Activated B cell treated with CpG ODN at 0.5 μM for 24 hours (primary cell): ENCODE results near the gene MME. TPM values are rescaled to one million over a fixed set of nuclear protein-coding genes. Genes with fewer than 3 reads are reported as not detected.

ENCODE experiments used
- ATAC-seq: fragments of 200-7000 bp; cut with Tn5 transposase; one replicate; pipeline ENCODE4 v1.10.0; 2021; ENCODE audit warnings: low read depth, mild to moderate bottlenecking, moderate library complexity
- CTCF ChIA-PET: fragments of 350-600 bp; sonication (Branson Sonifier 250); formaldehyde crosslinking; loops from one replicate; lab custom pipeline; 2021; ENCODE audit warnings: antibody characterized with exemption; lab: Charles Lee
- POLR2A ChIA-PET: fragments of 350-600 bp; sonication (Branson Sonifier 250); formaldehyde crosslinking; loops from one replicate; lab custom pipeline; 2021; ENCODE audit warnings: antibody characterized with exemption; lab: Charles Lee
- DNase-seq: peaks from one replicate; pipeline ENCODE4 v3.0.0; 2022
- H3K27ac Mint-ChIP-seq: one replicate; pipeline ENCODE4 v1.8.0; 2020; ENCODE audit warnings: mixed read lengths
- H3K27me3 Mint-ChIP-seq: one replicate; pipeline ENCODE4 v1.8.0; 2021; ENCODE audit warnings: mixed read lengths
- H3K36me3 Mint-ChIP-seq: one replicate; pipeline ENCODE4 v1.8.0; 2021; ENCODE audit warnings: low read depth, mixed read lengths
- H3K4me1 Mint-ChIP-seq: one replicate; pipeline ENCODE4 v1.8.0; 2021; ENCODE audit warnings: mixed read lengths
- H3K4me3 Mint-ChIP-seq: one replicate; pipeline ENCODE4 v1.8.0; 2020; ENCODE audit warnings: mild to moderate bottlenecking, mixed read lengths
- H3K9me3 Mint-ChIP-seq: one replicate; pipeline ENCODE4 v1.8.0; 2020; ENCODE audit warnings: mixed read lengths
- intact Hi-C: fragments of 100-400 bp; cut with micrococcal nuclease; formaldehyde crosslinking; loops from one replicate; pipeline ENCODE4 v1.15.1; 2024
- total RNA-seq: library from RNA; stranded (reverse); gene quantifications from 2 replicates; pipeline ENCODE4 v1.2.3, GENCODE V29; 2022
- TF ChIP-seq, protein P1 (sequence below): fragments of 200-600 bp; IDR thresholded peaks from one replicate; pipeline ENCODE4 v1.8.0; 2022; ENCODE audit warnings: antibody characterized with exemption, mild to moderate bottlenecking

MME gene
- total RNA-seq, 1 donor from 2014 or later: 3.4 TPM

DNA sequence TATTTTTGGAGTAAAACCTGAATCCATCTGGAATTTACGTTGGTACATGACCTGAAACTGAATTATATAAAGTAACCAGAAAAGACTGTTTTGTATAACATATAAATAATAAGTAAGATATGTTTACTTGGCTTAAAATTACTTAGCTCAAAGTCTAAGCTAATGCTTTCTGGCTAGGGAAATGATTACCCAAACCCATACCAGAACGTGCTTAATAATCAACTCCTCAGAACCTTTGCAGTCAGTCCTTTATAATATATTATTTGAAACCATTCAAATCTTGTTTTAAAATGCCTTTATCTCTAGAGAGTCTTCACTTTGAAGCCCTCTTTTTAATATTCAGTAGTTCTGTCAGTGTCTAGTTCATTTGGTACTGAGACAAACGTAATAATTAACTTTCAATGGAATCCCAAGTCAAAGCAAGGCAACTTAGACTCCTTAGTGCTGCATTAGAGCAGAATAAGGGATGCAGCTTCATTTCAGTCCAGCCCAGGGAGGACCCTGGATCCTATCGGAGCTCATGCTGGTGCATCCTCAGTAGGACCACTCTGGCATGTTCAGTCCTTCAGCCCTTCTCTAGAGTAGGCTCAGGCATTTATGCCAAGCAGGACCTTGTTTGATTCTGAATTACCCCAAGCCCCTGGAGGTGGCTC, 81.6 kb downstream of the MME start:
- Mint-ChIP-seq H3K9me3 (no peaks in the 10 kb centered on the region), H3K36me3 (no peaks in the 10 kb centered on the region), H3K27me3 (no peaks in the 10 kb centered on the region), H3K4me1 (no peaks in the 10 kb centered on the region), H3K4me3 (no peak overlapping the region), H3K27ac (no peak overlapping the region)
- ATAC-seq (no peak), DNase-seq (no peak)
- ChIA-PET CTCF (no interaction called here), POLR2A (no interaction called here)
- TF ChIP-seq, protein P1, sequence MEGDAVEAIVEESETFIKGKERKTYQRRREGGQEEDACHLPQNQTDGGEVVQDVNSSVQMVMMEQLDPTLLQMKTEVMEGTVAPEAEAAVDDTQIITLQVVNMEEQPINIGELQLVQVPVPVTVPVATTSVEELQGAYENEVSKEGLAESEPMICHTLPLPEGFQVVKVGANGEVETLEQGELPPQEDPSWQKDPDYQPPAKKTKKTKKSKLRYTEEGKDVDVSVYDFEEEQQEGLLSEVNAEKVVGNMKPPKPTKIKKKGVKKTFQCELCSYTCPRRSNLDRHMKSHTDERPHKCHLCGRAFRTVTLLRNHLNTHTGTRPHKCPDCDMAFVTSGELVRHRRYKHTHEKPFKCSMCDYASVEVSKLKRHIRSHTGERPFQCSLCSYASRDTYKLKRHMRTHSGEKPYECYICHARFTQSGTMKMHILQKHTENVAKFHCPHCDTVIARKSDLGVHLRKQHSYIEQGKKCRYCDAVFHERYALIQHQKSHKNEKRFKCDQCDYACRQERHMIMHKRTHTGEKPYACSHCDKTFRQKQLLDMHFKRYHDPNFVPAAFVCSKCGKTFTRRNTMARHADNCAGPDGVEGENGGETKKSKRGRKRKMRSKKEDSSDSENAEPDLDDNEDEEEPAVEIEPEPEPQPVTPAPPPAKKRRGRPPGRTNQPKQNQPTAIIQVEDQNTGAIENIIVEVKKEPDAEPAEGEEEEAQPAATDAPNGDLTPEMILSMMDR: no peak
- intact Hi-C loops: no loop called here

DNA sequence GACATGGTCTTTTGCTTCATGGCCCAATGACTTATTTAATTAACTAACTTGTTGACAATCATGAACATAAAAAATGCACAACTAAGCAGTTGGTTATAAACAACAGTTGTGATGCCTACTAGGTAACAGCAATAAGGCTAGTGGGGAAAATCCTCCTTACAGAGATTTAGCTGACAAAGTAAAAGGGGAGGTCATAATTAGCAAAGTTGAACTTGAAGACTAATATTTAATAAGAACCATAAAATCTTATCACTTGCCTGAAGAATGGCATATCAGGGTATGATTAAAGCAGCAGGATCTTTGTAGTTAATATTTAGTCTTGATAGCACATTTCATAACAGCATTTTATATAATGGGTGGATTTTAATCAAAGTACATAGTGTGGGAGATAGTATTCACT, 84.2 kb downstream of the MME start:
- ChIA-PET CTCF (no interaction called here), POLR2A (no interaction called here)
- H3K27me3 Mint-ChIP-seq: no peaks in the 10 kb centered on the region
- intact Hi-C loops: no loop called here
- no peak for ATAC-seq
- TF ChIP-seq, protein P1: no peak
- no peaks in the 10 kb centered on the region for H3K4me1 Mint-ChIP-seq
- no peaks in the 10 kb centered on the region for H3K9me3 Mint-ChIP-seq
- no peak overlapping the region for H3K4me3 Mint-ChIP-seq
- no peak for DNase-seq
- H3K36me3 Mint-ChIP-seq: no peaks in the 10 kb centered on the region
- H3K27ac Mint-ChIP-seq: no peak overlapping the region

DNA sequence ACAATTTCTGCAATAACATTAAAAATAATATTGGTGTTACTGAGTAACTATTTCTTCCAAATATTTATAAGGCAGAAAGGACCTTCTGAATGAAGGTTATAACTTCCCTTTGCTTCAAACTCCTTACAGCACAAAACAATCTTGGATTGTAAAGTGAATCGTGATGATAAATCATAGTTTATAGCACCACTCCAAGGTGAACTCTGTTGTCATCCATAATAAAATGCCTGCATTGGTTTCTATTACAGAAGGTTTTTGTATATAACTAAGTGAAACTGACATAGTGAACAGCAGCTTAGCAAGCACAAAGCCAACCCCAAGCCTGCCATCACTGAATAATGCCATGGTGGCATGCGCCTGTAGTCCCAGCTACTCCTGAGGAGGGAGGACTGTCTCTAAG, 86.3 kb downstream of the MME start:
- Mint-ChIP-seq H3K27me3 (no peaks in the 10 kb centered on the region), H3K4me1 (no peaks in the 10 kb centered on the region), H3K36me3 (no peaks in the 10 kb centered on the region), H3K27ac (no peak overlapping the region), H3K4me3 (no peak overlapping the region), H3K9me3 (no peaks in the 10 kb centered on the region)
- no peak for ATAC-seq
- ChIA-PET POLR2A (no interaction called here), CTCF (no interaction called here)
- TF ChIP-seq, protein P1: no peak
- intact Hi-C loops: no loop called here
- DNase-seq: no peak

DNA sequence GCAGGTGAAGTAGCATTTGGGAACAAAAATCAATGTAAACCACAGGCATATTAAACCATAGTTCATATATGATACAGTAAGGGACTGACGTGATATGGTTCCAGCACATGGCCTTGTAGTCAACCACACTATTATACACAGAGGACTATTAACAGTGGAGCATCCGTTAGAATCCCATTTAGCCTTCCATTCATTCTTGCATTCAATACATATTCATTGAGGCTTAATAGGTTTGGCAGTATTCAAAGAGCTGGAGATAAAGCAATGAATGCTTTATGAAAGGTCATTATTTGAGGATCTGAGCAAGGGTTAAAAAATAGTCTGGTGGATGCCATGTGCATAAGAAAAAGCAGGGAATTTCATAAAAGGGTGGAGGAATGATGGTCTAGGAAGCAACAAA, 89.1 kb downstream of the MME start:
- H3K27me3 Mint-ChIP-seq: no peaks in the 10 kb centered on the region
- POLR2A ChIA-PET: no interaction called here
- DNase-seq (no peak), ATAC-seq (no peak)
- H3K36me3 Mint-ChIP-seq: no peaks in the 10 kb centered on the region
- TF ChIP-seq, protein P1: no peak
- no peaks in the 10 kb centered on the region for H3K4me1 Mint-ChIP-seq
- no peak overlapping the region for H3K27ac Mint-ChIP-seq
- intact Hi-C loops: no loop called here
- no peaks in the 10 kb centered on the region for H3K9me3 Mint-ChIP-seq
- H3K4me3 Mint-ChIP-seq: no peak overlapping the region
- CTCF ChIA-PET: no interaction called here

DNA sequence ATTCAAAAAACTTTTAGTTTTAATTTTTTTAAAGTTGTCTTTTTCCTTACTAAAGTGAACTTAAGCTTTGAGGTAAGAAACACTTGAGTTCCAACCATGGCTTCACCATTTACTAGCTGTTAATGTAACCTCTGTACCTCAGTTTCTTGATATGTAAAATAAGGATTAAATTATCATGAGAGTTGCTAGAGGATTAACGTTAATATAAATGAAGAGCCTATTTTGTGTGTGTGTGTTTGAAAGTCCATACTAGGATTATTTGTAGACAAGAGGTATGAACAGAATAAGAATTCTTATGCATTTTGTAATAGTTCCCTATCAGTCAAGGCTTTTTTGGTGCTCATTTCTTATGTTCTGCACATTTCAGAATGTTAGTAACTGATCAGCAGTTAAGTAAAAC, 93.7 kb downstream of the MME start:
- intact Hi-C loops: no loop called here
- Mint-ChIP-seq H3K27ac (no peak overlapping the region), H3K36me3 (no peaks in the 10 kb centered on the region), H3K9me3 (no peaks in the 10 kb centered on the region), H3K4me3 (no peak overlapping the region), H3K4me1 (peaks cover 3% of the 10 kb centered on the region), H3K27me3 (no peaks in the 10 kb centered on the region)
- DNase-seq: no peak
- ATAC-seq: no peak
- TF ChIP-seq, protein P1: no peak
- CTCF ChIA-PET: no interaction called here
- POLR2A ChIA-PET: no interaction called here
